ENCODE data around the gene PFKM.

PFKM gene

GRCh38 chr12:48080821-48081220 is 38.3 kb upstream of the PFKM start:
- peaks cover 28 to 42% of the 10 kb centered on the region in 2 donors for H3K36me3 ChIP-seq (ENCODE audit: control insufficient read depth in 1 of 2, insufficient read depth in 2 of 2, low read length in 2 of 2)
- H3K27ac ChIP-seq (ENCODE audit: low read depth, low read length): no peak overlapping the region
- no peak overlapping the region for H3K4me3 ChIP-seq (ENCODE audit: low read depth in 1 of 2, low read length in 2 of 2)
- H3K4me1 ChIP-seq (ENCODE audit: control insufficient read depth in 1 of 2, insufficient read depth in 2 of 2, low read length in 2 of 2): no peaks in the 10 kb centered on the region
- H3K9ac ChIP-seq (ENCODE audit: low read depth in 1 of 2, low read length in 2 of 2): no peak overlapping the region
- no peaks in the 10 kb centered on the region for H3K27me3 ChIP-seq (ENCODE audit: control insufficient read depth in 1 of 2, insufficient read depth in 2 of 2, low read length in 2 of 2)
- H3K9me3 ChIP-seq (ENCODE audit: control insufficient read depth in 1 of 2, low read length in 2 of 2): no peaks in the 10 kb centered on the region

GRCh38 chr12:48084066-48084465 is 35.1 kb upstream of the PFKM start:
- no peak overlapping the region for H3K9ac ChIP-seq (ENCODE audit: low read depth in 1 of 2, low read length in 2 of 2)
- H3K27ac ChIP-seq (ENCODE audit: low read depth, low read length): no peak overlapping the region
- no peaks in the 10 kb centered on the region for H3K27me3 ChIP-seq (ENCODE audit: control insufficient read depth in 1 of 2, insufficient read depth in 2 of 2, low read length in 2 of 2)
- H3K4me1 ChIP-seq (ENCODE audit: control insufficient read depth in 1 of 2, insufficient read depth in 2 of 2, low read length in 2 of 2): no peaks in the 10 kb centered on the region
- peaks cover 36 to 60% of the 10 kb centered on the region in 2 donors for H3K36me3 ChIP-seq (ENCODE audit: control insufficient read depth in 1 of 2, insufficient read depth in 2 of 2, low read length in 2 of 2)
- H3K9me3 ChIP-seq (ENCODE audit: control insufficient read depth in 1 of 2, low read length in 2 of 2): no peaks in the 10 kb centered on the region
- H3K4me3 ChIP-seq (ENCODE audit: low read depth in 1 of 2, low read length in 2 of 2): no peak overlapping the region

- peaks cover 38 to 61% of the 10 kb centered on the region in 2 donors for H3K36me3 ChIP-seq (ENCODE audit: control insufficient read depth in 1 of 2, insufficient read depth in 2 of 2, low read length in 2 of 2)
- no peak overlapping the region for H3K4me3 ChIP-seq (ENCODE audit: low read depth in 1 of 2, low read length in 2 of 2)
- H3K27ac ChIP-seq (ENCODE audit: low read depth, low read length): no peak overlapping the region
- H3K9ac ChIP-seq (ENCODE audit: low read depth in 1 of 2, low read length in 2 of 2): no peak overlapping the region
- no peaks in the 10 kb centered on the region for H3K9me3 ChIP-seq (ENCODE audit: control insufficient read depth in 1 of 2, low read length in 2 of 2)
- no peaks in the 10 kb centered on the region for H3K4me1 ChIP-seq (ENCODE audit: control insufficient read depth in 1 of 2, insufficient read depth in 2 of 2, low read length in 2 of 2)
- no peaks in the 10 kb centered on the region for H3K27me3 ChIP-seq (ENCODE audit: control insufficient read depth in 1 of 2, insufficient read depth in 2 of 2, low read length in 2 of 2)
Measured at GRCh38 chr12:48084841-48085460, 34.2 kb upstream of the PFKM start.

GRCh38 chr12:48086327-48086726 is 32.8 kb upstream of the PFKM start:
- Histone ChIP-seq H3K9ac (ENCODE audit: low read depth in 1 of 2, low read length in 2 of 2) (no peak overlapping the region), H3K4me3 (ENCODE audit: low read depth in 1 of 2, low read length in 2 of 2) (no peak overlapping the region), H3K27me3 (ENCODE audit: control insufficient read depth in 1 of 2, insufficient read depth in 2 of 2, low read length in 2 of 2) (no peaks in the 10 kb centered on the region), H3K4me1 (ENCODE audit: control insufficient read depth in 1 of 2, insufficient read depth in 2 of 2, low read length in 2 of 2) (no peaks in the 10 kb centered on the region), H3K9me3 (ENCODE audit: control insufficient read depth in 1 of 2, low read length in 2 of 2) (no peaks in the 10 kb centered on the region), H3K27ac (ENCODE audit: low read depth, low read length) (no peak overlapping the region), H3K36me3 (ENCODE audit: control insufficient read depth in 1 of 2, insufficient read depth in 2 of 2, low read length in 2 of 2) (peaks cover 32 to 62% of the 10 kb centered on the region in 2 donors)

GRCh38 chr12:48092611-48093010 is 26.6 kb upstream of the PFKM start:
- Histone ChIP-seq H3K4me1 (ENCODE audit: control insufficient read depth in 1 of 2, insufficient read depth in 2 of 2, low read length in 2 of 2) (no peaks in the 10 kb centered on the region), H3K4me3 (ENCODE audit: low read depth in 1 of 2, low read length in 2 of 2) (no peak overlapping the region), H3K27ac (ENCODE audit: low read depth, low read length) (no peak overlapping the region), H3K9me3 (ENCODE audit: control insufficient read depth in 1 of 2, low read length in 2 of 2) (no peaks in the 10 kb centered on the region), H3K27me3 (ENCODE audit: control insufficient read depth in 1 of 2, insufficient read depth in 2 of 2, low read length in 2 of 2) (no peaks in the 10 kb centered on the region), H3K9ac (ENCODE audit: low read depth in 1 of 2, low read length in 2 of 2) (no peak overlapping the region), H3K36me3 (ENCODE audit: control insufficient read depth in 1 of 2, insufficient read depth in 2 of 2, low read length in 2 of 2) (peaks cover 13 to 52% of the 10 kb centered on the region in 2 donors)

GRCh38 chr12:48104531-48104930 is 14.6 kb upstream of the PFKM start:
- H3K9ac ChIP-seq (ENCODE audit: low read depth in 1 of 2, low read length in 2 of 2): peak overlapping the region; percentile 3 to 67
- peak overlapping the region; percentile 90 to 97 for H3K4me3 ChIP-seq (ENCODE audit: low read depth in 1 of 2, low read length in 2 of 2)
- peaks cover 0 to 4% of the 10 kb centered on the region in 2 donors for H3K36me3 ChIP-seq (ENCODE audit: control insufficient read depth in 1 of 2, insufficient read depth in 2 of 2, low read length in 2 of 2)
- H3K27me3 ChIP-seq (ENCODE audit: control insufficient read depth in 1 of 2, insufficient read depth in 2 of 2, low read length in 2 of 2): no peaks in the 10 kb centered on the region
- peaks cover 17 to 21% of the 10 kb centered on the region in 2 donors for H3K4me1 ChIP-seq (ENCODE audit: control insufficient read depth in 1 of 2, insufficient read depth in 2 of 2, low read length in 2 of 2)
- H3K27ac ChIP-seq (ENCODE audit: low read depth, low read length): no peak overlapping the region
- no peaks in the 10 kb centered on the region for H3K9me3 ChIP-seq (ENCODE audit: control insufficient read depth in 1 of 2, low read length in 2 of 2)

- Histone ChIP-seq H3K27me3 (ENCODE audit: control insufficient read depth in 1 of 2, insufficient read depth in 2 of 2, low read length in 2 of 2) (no peaks in the 10 kb centered on the region), H3K4me1 (ENCODE audit: control insufficient read depth in 1 of 2, insufficient read depth in 2 of 2, low read length in 2 of 2) (peaks cover 17 to 21% of the 10 kb centered on the region in 2 donors), H3K4me3 (ENCODE audit: low read depth in 1 of 2, low read length in 2 of 2) (peak overlapping the region; percentile 90 to 97), H3K9me3 (ENCODE audit: control insufficient read depth in 1 of 2, low read length in 2 of 2) (no peaks in the 10 kb centered on the region), H3K27ac (ENCODE audit: low read depth, low read length) (peak overlapping the region; percentile 73), H3K9ac (ENCODE audit: low read depth in 1 of 2, low read length in 2 of 2) (peak overlapping the region; percentile 67 to 78), H3K36me3 (ENCODE audit: control insufficient read depth in 1 of 2, insufficient read depth in 2 of 2, low read length in 2 of 2) (no peaks in the 10 kb centered on the region)
Measured at GRCh38 chr12:48105321-48105866, 13.8 kb upstream of the PFKM start.

- H3K4me1 ChIP-seq (ENCODE audit: control insufficient read depth in 1 of 2, insufficient read depth in 2 of 2, low read length in 2 of 2): peaks cover 17 to 21% of the 10 kb centered on the region in 2 donors
- H3K36me3 ChIP-seq (ENCODE audit: control insufficient read depth in 1 of 2, insufficient read depth in 2 of 2, low read length in 2 of 2): no peaks in the 10 kb centered on the region
- peak within 1 kb of the TSS; percentile 90 to 97 for H3K4me3 ChIP-seq (ENCODE audit: low read depth in 1 of 2, low read length in 2 of 2)
- H3K9ac ChIP-seq (ENCODE audit: low read depth in 1 of 2, low read length in 2 of 2): peak within 1 kb of the TSS; percentile 67 to 78
- H3K27ac ChIP-seq (ENCODE audit: low read depth, low read length): peak within 1 kb of the TSS; percentile 73
- no peaks in the 10 kb centered on the region for H3K27me3 ChIP-seq (ENCODE audit: control insufficient read depth in 1 of 2, insufficient read depth in 2 of 2, low read length in 2 of 2)
- no peaks in the 10 kb centered on the region for H3K9me3 ChIP-seq (ENCODE audit: control insufficient read depth in 1 of 2, low read length in 2 of 2)
Measured at GRCh38 chr12:48105867-48106680, 13.1 kb upstream of the PFKM start, which contains the start of gene SENP1. Gene SENP1, minus strand, starts transcription at chr12:48106079. Its CDS starts 4,607 bp downstream, at chr12:48101472.

GRCh38 chr12:48106681-48107613 is 12.2 kb upstream of the PFKM start:
- no peaks in the 10 kb centered on the region for H3K9me3 ChIP-seq (ENCODE audit: control insufficient read depth in 1 of 2, low read length in 2 of 2)
- H3K9ac ChIP-seq (ENCODE audit: low read depth in 1 of 2, low read length in 2 of 2): peak overlapping the region; percentile 67 to 78
- H3K27ac ChIP-seq (ENCODE audit: low read depth, low read length): peak overlapping the region; percentile 73

More at GRCh38 chr12:48106681-48107613, 12.2 kb upstream of the PFKM start:
- peak overlapping the region; percentile 90 to 97 for H3K4me3 ChIP-seq (ENCODE audit: low read depth in 1 of 2, low read length in 2 of 2)
- peaks cover 17 to 21% of the 10 kb centered on the region in 2 donors for H3K4me1 ChIP-seq (ENCODE audit: control insufficient read depth in 1 of 2, insufficient read depth in 2 of 2, low read length in 2 of 2)
- no peaks in the 10 kb centered on the region for H3K36me3 ChIP-seq (ENCODE audit: control insufficient read depth in 1 of 2, insufficient read depth in 2 of 2, low read length in 2 of 2)
- no peaks in the 10 kb centered on the region for H3K27me3 ChIP-seq (ENCODE audit: control insufficient read depth in 1 of 2, insufficient read depth in 2 of 2, low read length in 2 of 2)
